Uterus (tissue), 2 donors: ENCODE measurements around the gene PLPPR4.

ENCODE experiments used
- POLR2A ChIP-seq, 2 donors: fragments of 450-650 bp; IDR thresholded peaks; one replicate each; pipeline ENCODE4 v1.6.1; 2016; ENCODE audit warnings: antibody characterized with exemption in 2 of 2, mild to moderate bottlenecking in 1 of 2, moderate library complexity in 1 of 2
- TF ChIP-seq, protein P1 (sequence below), 4 experiments: fragments of 200-600 bp in 2 of 4; fragments of 450-650 bp in 2 of 4; sonication (generic) in 2 of 4; IDR thresholded peaks; one replicate each; pipeline ENCODE4 v1.5.1; 2016 to 2019; ENCODE audit warnings: antibody characterized with exemption in 4 of 4, mild to moderate bottlenecking in 2 of 4, moderate library complexity in 1 of 4

DNA sequence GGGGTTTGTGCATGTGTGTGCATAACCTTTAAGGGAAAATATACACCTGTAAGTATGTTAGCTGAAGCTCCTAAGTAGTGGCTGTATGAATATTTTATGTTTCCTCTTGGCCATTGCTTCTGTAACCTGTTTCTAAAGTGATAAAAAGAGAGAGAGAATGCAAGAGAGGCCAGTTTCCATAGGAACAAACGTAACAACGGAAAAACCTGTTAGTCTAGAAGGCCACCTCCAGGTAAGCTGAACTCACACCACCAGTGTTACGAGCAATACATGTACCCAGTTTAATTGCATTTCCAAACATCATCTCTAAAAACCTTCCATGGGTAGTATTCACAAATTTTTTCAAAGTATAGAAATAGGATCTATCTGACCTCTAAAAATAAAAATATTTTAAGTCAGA is 63.1 kb downstream of the PLPPR4 start:
- TF ChIP-seq, protein P1, sequence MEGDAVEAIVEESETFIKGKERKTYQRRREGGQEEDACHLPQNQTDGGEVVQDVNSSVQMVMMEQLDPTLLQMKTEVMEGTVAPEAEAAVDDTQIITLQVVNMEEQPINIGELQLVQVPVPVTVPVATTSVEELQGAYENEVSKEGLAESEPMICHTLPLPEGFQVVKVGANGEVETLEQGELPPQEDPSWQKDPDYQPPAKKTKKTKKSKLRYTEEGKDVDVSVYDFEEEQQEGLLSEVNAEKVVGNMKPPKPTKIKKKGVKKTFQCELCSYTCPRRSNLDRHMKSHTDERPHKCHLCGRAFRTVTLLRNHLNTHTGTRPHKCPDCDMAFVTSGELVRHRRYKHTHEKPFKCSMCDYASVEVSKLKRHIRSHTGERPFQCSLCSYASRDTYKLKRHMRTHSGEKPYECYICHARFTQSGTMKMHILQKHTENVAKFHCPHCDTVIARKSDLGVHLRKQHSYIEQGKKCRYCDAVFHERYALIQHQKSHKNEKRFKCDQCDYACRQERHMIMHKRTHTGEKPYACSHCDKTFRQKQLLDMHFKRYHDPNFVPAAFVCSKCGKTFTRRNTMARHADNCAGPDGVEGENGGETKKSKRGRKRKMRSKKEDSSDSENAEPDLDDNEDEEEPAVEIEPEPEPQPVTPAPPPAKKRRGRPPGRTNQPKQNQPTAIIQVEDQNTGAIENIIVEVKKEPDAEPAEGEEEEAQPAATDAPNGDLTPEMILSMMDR (IDR thresholded peaks at IDR 0.05), result no peak
- no peak for TF ChIP-seq POLR2A (IDR thresholded peaks at IDR 0.05)
